Lung microvascular endothelial cell (primary cell): ENCODE measurements around the gene SMLR1. TPM values are rescaled to one million over a fixed set of nuclear protein-coding genes. Genes with fewer than 3 reads are reported as not detected.
A peak's percentile ranks its signal among the peaks of the same experiment; 100 is the strongest.
"Not testable (repeated sequence)": the region's sequence is repeated elsewhere in the genome, so short reads cannot be mapped to it uniquely, and the experiment has no call there.

Experiments used
- DNase-seq, 2 donors: peaks; one replicate each; pipeline versions ENCODE4 v3.0.0 to v3.0.0-alpha.2; 2010; ENCODE audit warnings: low read depth in 2 of 2
- total RNA-seq: library from RNA; depleted of rRNA; stranded (reverse); fragments of >200 nt; gene quantifications from 2 replicates; pipeline ENCODE4 v1.2.1, GENCODE V29; 2014

The SMLR1 gene
- not detected in 2 replicates for total RNA-seq

DNA sequence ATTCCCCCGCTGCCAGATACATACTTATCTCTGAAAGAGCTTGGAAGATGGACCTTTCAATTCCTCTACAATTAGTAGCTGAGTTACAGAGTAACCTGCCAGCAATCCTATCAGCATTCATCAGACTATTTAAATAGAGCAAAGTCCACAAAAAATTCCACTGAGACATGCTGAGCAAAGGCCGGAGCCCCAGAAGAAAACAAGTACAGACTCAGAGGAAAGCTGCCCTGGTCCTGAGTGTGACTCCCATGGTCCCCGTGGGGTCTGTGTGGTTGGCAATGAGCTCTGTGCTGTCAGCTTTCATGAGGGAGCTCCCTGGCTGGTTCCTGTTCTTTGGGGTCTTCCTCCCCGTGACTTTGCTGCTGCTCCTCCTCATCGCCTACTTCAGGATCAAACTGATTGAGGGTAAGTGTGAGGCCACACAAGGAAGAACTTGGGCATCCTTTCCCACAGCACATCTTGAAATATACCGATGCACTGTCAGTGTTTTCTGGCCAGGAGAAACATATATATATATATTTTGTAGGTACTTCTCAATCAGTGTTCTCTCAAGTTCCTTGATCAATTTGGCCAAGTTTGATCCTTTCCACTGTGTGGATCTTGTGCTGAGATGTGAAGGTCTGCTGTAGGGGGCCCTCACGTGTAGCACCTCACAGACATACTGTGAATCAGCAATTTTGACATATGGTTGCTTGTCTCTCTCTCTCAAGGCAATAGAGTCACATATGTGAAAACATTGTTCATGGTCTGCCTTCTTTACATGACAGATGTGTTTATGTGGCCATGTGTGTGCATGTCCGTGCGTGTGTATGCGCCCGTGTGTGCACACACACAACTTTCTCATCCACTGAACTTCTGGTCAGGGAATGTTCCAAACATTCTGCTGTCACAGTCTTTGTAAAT, at the start of gene SMLR1:
SMLR1 (plus strand) TSS at position 160 of the 903 bp plus-strand sequence; CDS start at position 168, 8 bp downstream.
- no peak for DNase-seq

DNA sequence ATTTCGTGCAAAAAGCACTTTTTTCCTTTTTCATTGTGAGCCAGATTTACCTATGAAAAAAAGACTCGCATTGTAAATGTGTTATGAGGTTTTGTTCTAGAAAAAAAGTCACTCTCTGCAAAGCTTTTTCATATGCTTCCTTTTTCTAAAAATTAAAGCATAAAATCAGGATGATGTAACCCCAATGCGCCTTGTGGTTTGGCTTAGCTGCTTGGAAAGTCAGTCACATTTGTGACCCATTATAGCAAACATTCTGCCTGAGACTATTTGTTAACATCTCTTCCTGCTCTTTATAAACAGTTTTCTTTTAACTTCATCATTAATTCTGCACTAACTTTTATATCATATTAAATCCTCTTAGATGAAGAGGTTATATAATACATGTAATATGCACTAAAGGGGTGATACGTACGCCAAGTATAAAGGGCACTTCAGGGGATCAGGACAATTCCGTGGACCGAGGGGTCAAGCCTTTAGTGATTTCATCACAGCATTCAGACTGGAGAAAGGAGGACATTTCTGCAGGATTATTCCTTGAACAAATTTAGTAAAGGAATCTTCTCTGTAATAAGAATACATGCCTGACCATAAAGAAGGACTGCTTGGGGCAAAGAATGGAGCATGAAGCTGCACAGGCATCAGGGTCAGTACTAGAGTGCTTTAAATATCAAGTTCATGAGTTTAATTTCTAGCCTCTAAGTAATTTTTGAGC, 48.1 kb upstream of the SMLR1 start:
- no peak for DNase-seq

DNA sequence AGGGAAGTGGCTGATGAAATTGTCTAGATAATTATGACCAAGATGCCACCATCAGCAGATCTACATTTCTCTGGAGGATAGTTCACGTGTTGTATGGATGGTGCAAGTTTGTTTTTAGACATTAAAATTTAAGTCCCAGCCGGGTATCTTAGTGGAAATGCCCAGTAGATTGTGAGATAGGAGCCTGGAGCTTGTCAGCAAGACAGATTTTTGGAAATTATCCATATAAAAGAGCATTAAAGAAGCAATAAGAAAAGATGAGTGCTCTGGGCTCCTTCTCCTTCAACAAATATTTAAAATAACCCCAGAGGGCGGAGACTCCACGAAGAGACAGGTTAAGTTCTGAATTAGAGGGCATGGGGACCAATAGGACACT, 47.6 kb upstream of the SMLR1 start:
- DNase-seq: no peak

DNA sequence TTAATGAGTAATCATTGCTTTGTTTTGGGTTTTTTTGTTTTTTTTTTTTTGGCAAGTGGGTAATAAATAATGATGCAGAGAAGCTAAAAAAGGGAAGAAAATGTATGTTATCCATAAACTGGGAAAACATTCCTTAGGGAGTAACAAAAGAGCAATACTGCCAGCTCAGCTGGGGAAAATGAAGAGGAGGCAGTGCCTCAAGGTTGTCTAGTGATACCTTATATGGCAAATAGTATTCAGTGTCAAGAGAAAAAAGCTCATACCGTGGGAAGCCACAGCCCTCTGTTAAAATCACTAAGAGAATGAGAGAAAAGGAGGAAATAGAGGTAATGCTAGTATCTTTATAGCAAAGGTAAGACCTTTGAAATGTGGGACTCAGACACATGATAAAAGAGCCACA, 47.1 kb upstream of the SMLR1 start:
- DNase-seq: no peak

DNA sequence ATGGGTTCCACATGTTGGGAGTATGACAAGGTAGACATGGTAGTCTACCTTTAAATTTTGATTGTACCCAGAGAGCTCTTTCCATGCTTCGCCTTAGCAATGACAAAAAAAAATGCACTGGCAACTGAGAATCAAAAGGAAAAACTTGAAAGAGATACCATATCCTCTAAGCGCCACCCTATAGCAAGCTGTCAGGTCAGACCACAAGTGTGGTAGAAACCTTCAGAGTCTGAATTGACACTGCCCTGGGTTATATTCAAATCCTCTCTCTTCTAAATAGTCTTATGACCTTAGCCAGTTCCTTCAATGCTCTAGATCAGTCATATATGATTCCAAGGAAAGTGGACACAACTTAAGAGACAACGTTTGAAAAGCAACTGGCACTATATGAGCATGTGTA, 45.6 kb upstream of the SMLR1 start:
- no peak for DNase-seq

DNA sequence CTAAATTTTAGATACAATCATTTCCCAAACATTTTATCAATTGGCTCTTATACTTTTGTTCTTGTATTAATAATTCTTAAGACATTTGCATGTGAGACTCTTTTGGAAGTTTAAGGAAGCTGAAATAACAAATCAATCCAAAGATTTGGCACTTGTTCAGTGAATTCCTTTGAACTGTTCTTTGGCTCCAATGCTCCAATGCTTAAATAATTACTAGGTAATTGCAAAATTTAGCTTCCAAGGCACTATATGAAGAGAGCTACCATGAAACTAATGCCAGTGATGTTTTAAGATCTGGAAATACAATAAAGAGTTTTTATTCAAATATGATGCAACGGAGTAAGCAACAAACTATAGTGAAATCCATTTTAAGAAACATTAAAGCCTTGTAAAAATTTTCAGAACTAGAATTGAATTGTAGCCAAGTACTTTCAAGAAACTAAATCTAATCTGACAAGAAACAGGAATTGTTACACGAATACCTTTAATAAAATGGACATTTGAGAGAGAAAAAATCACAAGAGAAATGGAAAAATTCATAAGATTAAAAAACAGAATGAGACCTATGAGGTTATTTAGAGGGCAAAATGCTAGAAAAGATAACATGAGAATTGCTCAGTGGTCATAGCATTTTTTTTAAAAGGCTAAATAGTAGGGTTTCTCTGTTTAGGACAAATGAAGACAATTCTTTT, 43.6 kb upstream of the SMLR1 start:
- DNase-seq: no peak

DNA sequence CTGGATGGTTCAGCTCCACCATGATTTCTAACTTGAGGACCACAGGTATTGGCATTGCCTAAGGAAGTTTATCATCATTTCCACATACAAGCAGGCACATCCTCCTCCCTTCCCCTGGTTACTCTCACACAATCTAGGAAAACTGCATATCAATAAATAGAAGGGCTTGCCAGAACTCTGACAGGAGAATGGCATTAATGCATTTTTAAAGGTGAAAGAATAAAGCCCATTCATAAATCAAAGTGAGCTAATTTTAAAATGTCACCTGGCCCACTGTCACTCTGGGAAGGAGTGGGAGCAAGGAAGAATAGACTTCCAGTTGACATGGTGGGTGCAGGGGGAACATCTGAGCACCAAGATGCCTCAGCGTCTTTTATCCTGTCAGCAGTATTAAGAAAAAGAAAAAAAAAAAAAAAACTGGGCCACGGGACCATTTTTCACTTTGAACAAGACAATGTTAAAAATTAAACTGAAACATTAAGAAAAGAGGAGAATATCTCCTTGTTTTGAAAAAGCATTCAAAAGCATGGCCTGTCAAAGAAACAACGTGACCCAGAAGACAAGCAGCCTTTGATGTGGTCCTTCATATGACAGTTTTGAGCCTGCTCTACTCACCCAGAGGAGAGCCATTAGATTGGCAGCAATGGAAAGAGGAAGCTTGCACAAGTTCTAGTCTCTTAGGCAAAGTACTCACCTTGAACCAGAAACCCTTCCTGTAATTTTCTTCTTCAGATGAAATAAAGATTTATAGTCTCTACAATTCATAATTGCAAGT, 39.3 kb upstream of the SMLR1 start:
- DNase-seq: no peak

DNA sequence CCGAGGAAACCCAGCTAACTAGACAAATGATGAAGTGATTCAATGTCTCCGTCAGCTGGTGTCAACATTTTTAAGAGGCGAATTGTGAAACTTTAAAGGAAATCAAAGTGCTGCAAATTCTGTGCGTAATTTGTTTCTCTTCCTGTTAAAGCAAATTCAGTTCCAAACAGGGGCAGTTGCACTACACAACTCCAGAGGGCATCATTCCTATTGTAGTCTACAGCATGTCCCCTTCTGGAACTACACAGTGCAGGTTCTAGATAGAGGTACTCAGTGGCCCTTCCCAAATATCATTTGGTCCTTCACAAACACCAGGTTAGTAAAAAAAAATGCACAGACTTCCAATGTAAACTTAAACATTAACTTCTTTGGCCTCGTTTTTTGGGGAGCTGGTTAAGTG, 38.3 kb upstream of the SMLR1 start:
- DNase-seq: peak in 1 of 2 donors; percentile 41

DNA sequence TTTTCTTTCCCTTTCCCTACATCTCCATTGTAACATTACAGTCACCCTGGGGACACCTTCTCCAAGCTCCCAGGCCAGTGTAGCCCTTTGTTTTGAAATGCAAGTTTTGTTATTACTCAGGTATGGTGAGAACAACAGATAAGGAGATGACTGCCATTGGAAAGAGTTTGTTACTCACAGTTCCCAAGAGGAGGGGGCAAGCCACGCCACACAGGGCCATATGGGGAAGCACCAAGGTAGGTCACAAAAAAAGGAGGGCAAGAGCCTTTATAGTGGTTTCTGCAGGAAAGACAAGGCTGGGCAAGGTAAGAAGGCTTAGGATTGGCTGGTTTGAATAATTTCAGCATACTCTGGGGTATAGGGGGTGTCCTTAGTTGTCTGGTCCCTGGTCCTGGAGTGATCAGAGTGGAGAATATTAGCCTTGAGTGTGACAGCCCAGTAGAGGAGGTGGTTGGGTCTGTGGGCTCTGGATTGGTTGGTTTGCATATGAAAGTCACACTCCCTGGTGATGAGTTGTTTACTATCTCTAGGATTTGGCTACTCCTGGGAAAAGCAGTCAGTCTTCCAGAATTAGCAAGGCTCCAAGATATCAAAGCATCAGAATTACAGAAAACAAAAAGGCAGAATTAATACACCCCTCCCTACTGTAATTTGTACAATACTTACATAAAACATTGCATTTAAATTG, 33.1 kb upstream of the SMLR1 start:
- DNase-seq: no peak

DNA sequence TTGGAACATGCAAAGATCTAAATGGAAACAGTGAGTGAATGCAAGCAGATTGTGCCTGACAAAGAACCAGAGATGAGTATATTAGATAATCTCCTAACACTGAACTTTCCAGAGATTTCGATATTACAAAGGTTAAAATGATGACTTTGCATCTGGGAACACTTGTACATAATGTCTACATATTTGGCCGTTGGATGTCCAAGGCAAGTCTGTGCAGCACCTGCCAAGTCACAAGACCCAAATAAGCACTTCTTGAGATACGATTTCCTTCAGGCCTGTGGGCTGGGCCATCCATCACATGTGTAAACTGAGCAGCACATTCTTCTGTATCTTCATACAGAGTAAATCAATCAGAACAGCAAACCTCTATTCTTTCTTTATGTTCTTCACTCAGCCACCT, 32.5 kb upstream of the SMLR1 start:
- DNase-seq: no peak

DNA sequence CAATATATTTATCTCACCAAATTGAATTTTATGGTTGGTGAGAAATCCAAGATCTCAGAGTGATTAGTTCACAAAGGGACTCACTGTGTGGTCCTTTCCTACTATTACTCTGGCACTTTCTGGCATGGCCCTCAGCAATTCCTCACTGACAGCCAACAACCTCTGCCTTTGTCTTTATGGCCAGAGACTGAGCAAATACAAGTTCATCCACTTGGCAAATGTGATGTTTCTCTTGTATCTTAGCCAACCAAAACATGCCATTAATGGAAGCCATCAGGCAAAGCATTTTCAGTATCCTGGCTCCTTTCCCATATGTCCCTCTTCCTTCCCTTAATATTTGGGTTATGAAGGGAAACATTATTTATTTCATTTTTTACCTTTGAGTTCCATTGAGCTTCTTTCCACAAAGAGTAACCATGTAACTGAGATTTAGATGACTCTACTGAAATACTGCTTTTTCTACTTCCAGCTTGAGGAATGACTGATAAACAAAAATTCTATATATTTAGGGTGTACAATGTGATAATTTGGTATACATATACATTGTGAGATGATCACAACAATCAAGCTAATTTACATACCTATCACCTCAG, 30.8 kb upstream of the SMLR1 start:
- DNase-seq: peak; percentile 56 to 97

DNA sequence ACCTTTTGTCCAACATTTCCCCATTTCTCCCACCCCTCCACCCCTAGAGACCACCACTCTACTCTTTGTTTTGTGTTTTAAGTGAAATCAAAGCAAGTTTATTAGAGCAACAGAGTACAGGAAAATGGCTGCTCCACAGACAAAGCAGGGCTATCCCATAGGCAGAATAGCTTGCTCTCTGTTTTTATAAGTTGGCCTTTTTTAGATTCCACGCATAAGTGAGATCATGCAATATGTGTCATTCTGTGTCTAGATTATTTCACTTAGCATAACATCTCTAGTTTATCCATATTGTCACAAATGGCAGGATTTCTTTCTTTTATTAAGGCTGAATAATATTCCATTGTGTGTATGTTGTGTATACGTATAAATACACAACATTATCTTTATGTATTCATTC, 30.1 kb upstream of the SMLR1 start:
- peak in 1 of 2 donors; percentile 8 for DNase-seq

DNA sequence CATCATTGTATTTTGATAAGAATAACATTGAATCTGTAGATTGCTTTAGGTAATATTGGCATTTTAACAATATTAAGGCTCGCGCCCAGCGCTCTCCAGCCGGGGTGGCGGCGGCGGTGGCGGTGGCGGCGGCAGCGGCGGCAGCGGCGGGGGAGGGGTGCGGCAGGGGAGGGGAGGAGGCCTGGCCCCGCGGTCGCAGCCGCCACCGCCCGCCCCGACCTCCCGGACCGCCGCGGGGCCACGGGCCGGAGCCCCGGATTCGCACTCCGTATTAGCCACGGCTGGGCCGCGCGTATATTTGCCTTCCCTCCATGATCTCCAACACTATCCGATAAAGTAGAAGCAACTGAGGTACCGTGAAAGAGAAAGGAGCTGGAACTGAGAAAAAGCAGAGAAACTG, 25.8 kb upstream of the SMLR1 start:
- DNase-seq: not testable (repeated sequence)

DNA sequence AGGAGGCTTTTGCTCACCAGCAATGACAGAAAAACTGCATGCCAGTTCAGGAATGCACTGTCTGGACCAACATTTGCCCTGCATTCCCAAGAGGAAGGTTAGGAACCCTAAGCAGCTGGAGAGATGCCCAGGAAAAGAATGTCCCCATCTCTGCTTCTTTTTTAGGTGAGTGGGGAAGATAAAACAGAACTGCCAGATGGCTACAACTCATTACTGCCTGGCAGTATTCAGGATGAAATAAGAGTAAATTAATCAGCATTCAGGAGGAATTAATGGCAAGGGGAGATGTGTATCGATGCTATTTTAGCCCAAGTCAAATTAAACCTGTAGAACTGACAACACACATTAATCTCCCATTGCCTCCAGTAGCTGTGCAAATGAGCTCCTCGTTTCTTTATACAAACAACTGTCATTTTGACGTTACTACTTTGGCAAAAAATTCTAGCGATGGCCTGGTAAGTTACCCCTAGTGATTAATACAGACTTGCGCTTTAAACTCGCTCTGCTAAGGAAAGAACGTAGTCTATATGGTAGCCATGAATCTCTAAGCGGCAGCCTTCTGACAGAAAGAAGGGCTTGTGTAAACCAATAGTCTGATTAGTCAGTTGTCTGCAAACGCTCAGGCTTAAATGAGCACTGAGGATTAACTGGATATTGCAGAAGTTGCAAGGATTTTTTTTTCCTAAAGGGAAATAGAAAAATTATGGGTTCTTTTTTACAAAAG, 16.7 kb upstream of the SMLR1 start:
- no peak for DNase-seq

DNA sequence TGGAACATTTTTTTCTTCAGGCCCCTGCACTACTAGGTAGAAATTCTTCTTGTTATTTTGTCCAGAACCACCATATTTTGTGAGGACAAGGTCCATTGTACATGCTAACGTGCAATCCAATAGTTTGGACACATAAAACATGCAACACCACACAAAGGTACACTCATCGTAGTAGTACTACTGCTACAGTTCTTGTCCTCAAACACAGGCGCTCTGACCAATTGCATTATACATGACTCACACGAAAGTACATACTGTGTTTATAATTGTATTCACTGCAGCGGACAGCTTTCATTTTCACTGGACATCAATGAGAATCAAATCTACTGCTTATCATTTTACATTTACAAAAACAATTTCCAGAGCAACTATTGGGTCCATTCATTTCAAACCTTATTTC, 15.3 kb upstream of the SMLR1 start:
- no peak for DNase-seq

DNA sequence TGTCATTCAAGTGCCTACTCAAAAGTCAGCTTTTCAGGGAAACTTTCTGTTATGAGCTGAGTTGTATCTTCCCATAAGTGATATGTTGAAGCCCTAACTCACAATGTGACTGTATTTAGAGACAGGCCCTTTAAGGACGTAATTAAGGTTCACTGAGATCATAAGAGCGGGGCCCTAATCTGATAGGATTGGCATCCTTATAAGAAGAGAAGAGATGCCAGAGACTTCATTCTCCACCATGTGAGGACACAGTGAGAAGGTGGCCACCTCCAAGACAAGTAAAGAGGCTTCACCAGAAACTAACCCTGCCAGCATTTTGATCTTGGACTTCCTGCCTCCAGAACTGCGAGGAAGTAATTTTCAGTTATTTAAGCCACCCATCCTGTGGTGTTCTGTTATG, 12.7 kb upstream of the SMLR1 start:
- DNase-seq: no peak

DNA sequence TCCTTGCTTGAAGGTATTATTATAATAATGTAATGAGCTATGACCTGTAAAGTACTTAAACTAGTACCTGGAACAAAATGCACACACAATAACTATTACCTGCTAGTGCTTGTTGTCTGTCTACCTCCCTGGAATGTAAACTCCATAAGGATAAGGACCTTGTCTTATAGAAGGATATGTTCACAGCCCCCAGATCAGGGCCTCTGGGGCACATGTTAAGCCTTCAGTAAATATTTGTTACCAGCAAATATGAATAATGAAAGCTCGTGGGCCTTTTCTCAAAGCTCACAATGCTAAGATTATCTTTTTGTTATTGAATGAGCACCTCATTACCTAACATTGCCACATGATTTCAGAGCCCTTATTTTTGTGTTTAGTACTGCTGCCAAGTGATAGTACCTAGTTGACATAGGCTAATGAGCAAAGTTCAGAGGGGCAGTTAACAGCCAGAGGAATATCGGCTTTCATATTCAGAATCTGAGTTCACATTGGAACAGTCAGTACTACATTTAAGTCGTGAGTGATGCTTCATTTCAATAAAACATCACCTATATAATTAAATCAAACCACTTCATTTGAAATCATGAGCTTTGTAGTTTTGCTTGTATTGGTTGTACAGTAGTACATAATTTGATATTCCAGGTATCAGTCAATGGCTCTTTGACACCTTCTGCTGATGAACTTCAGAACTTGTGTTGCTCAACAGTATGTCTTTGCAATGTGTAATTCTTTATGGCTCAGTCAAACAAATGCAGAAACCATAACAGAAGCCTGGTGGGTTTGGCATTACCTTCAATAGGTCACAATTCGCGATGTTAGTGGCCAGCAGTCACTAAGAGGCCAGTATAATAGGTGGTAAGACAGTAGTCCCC, 11.8 kb upstream of the SMLR1 start:
- DNase-seq: no peak

DNA sequence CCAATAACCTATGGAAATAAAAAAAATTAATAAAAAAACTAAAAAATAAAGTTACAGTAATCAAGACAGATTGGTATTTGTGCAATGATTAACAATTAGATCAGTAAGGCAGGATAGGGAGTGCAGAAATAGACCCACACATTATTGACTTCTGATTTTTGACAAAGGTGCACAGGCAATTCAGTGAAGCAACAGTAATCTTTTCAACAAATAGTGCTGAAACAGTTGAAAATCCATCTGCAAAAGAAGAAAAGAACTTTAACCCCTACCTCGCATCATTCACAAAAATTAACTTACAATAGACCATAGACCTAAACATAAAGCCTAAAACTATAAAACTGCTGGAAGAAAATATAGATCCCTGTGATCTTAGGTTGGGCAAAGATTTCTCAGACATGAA, 4.5 kb upstream of the SMLR1 start:
- DNase-seq: no peak
